DMS53 treated with DMSO at 0.1 percent for 48 hours (cell line): ENCODE results near the gene NIT2.
A peak's percentile ranks its signal among the peaks of the same experiment; 100 is the strongest.
"Not testable (repeated sequence)": the region's sequence is repeated elsewhere in the genome, so short reads cannot be mapped to it uniquely, and the experiment has no call there.

Source experiments
- DNase-seq: peaks from one replicate; lab custom pipeline; 2025; ENCODE audit not compliant: unreplicated experiment; lab: John Stamatoyannopoulos, UW

NIT2 gene

GRCh38 chr3:100334488-100335351 is at the start of gene NIT2:
Gene NIT2, plus strand, starts transcription at chr3:100334757. Its CDS starts 35 bp downstream, at chr3:100334792.
- DNase-seq, result peak; percentile 42

GRCh38 chr3:100288288-100288894 is 46.2 kb upstream of the NIT2 start:
- no peak for DNase-seq

- no peak for DNase-seq
Measured at GRCh38 chr3:100289339-100289738, 45.2 kb upstream of the NIT2 start.

- DNase-seq, result no peak
Measured at GRCh38 chr3:100295089-100295488, 39.5 kb upstream of the NIT2 start.

- DNase-seq, result no peak
Measured at GRCh38 chr3:100297784-100298183, 36.8 kb upstream of the NIT2 start.

GRCh38 chr3:100299016-100299415 is 35.5 kb upstream of the NIT2 start:
- DNase-seq, result no peak

GRCh38 chr3:100306695-100307094 is 27.9 kb upstream of the NIT2 start:
- no peak for DNase-seq

- DNase-seq, result no peak
Measured at GRCh38 chr3:100310355-100310965, 24.1 kb upstream of the NIT2 start.

GRCh38 chr3:100311011-100311410 is 23.5 kb upstream of the NIT2 start:
- DNase-seq, result no peak

GRCh38 chr3:100316641-100317069 is 17.9 kb upstream of the NIT2 start:
- no peak for DNase-seq

GRCh38 chr3:100317912-100318311 is 16.6 kb upstream of the NIT2 start:
- no peak for DNase-seq

GRCh38 chr3:100319951-100320350 is 14.6 kb upstream of the NIT2 start:
- DNase-seq, result no peak

GRCh38 chr3:100324044-100324443 is 10.5 kb upstream of the NIT2 start:
- DNase-seq, result no peak

- no peak for DNase-seq
Measured at GRCh38 chr3:100325827-100326226, 8.7 kb upstream of the NIT2 start.

- DNase-seq, result not testable (repeated sequence)
Measured at GRCh38 chr3:100327377-100327776, 7.2 kb upstream of the NIT2 start.

- no peak for DNase-seq
Measured at GRCh38 chr3:100329800-100330489, 4.6 kb upstream of the NIT2 start.

GRCh38 chr3:100330651-100331050 is 3.9 kb upstream of the NIT2 start:
- no peak for DNase-seq

- DNase-seq, result no peak
Measured at GRCh38 chr3:100331660-100332059, 2.9 kb upstream of the NIT2 start.

- DNase-seq, result no peak
Measured at GRCh38 chr3:100333051-100333450, 1.5 kb upstream of the NIT2 start.

GRCh38 chr3:100333970-100334487 is 528 bp upstream of the NIT2 start:
- peak; percentile 42 for DNase-seq

GRCh38 chr3:100335434-100335833 is 877 bp downstream of the NIT2 start:
- DNase-seq, result no peak
